K562 (cell line): ENCODE data around the gene RUVBL2.
"Not testable (repeated sequence)": the region's sequence is repeated elsewhere in the genome, so short reads cannot be mapped to it uniquely, and the experiment has no call there.

Source experiments
- SMC3 ChIP-seq: conservative IDR thresholded peaks from 2 replicates; pipeline ENCODE4 v1.6.1; 2011; ENCODE audit warnings: low read depth, low read length, improper control_type of control experiment; ENCODE audit not compliant: insufficient read depth
- ZNF449 ChIP-seq: fragments of 250-450 bp; sonication (Bioruptor Pico); IDR thresholded peaks from 2 replicates; pipeline ENCODE4 v1.8.0; 2022; ENCODE audit warnings: moderate library complexity, mild to moderate bottlenecking, inconsistent platforms

- TF ChIP-seq ZNF449 (CRISPR knock-in tag) = not testable (repeated sequence)
- TF ChIP-seq SMC3 = 0 out of 2 replicates have a peak, but pooled peaks have one; percentile 22
Observed at GRCh38 chr19:49036815-49037214, 43.1 kb downstream of the RUVBL2 start, which contains the start of gene CGB1.
